ENCODE measurements around the gene MRPS25. TPM values are rescaled to one million over a fixed set of nuclear protein-coding genes. Genes with fewer than 3 reads are reported as not detected.
A peak's percentile ranks its signal among the peaks of the same experiment; 100 is the strongest.

Gene MRPS25
- total and polyA plus RNA-seq, 11 donors = 80.9 to 173 (median 95.2) TPM

DNA sequence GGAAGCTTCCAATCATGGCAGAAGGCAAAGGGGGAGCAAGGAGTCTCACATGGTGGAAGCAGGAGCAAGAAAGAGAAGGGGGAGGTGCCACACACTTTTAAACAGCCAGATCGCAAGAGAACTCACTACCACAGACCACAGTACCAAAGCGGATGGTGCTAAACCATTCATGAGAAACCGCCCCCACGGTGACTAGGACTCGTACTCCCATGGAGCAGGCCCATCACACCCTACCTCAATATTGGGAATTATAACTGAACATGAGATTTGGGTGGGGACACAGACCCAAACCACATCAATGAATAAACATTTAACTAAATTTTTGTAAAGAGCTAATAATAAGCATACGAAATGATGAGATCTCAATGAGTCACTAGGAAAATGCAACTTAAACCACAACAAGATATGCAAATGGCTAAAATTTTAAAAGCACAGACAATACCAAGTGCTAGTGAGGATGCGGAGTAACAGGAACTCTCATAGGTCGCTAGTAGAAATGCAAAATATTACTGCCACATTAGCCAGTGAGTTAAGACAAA lies 10.0 kb downstream of the MRPS25 start:
- intact Hi-C loops (cut with DNase I) = loop anchor here in 1 of 10 donors (10.0 kb wide), 1 partner anchor 120 kb away; no protein-coding TSS in a partner anchor
- no peak overlapping the region for H3K4me3 ChIP-seq
- DNase-seq = no peak
- H3K4me1 ChIP-seq = peaks cover 0 to 21% (median 0%) of the 10 kb centered on the region in 12 donors
- peaks cover 0 to 6% (median 0%) of the 10 kb centered on the region in 12 donors for H3K9me3 ChIP-seq
- no peaks in the 10 kb centered on the region for H3K27me3 ChIP-seq
- H3K36me3 ChIP-seq = peaks cover 0 to 78% (median 63%) of the 10 kb centered on the region in 9 donors
- WGBS, 4 donors = 94 to 97% (median 96%) methylated on average over 8 of the region's 8 CpGs
- ATAC-seq = no peak
- TF ChIP-seq, protein P1, sequence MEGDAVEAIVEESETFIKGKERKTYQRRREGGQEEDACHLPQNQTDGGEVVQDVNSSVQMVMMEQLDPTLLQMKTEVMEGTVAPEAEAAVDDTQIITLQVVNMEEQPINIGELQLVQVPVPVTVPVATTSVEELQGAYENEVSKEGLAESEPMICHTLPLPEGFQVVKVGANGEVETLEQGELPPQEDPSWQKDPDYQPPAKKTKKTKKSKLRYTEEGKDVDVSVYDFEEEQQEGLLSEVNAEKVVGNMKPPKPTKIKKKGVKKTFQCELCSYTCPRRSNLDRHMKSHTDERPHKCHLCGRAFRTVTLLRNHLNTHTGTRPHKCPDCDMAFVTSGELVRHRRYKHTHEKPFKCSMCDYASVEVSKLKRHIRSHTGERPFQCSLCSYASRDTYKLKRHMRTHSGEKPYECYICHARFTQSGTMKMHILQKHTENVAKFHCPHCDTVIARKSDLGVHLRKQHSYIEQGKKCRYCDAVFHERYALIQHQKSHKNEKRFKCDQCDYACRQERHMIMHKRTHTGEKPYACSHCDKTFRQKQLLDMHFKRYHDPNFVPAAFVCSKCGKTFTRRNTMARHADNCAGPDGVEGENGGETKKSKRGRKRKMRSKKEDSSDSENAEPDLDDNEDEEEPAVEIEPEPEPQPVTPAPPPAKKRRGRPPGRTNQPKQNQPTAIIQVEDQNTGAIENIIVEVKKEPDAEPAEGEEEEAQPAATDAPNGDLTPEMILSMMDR (IDR thresholded peaks at IDR 0.05) = no peak
- no peak for TF ChIP-seq POLR2A (IDR thresholded peaks at IDR 0.05)
- no peak overlapping the region for H3K27ac ChIP-seq

- peaks cover 0 to 6% (median 0%) of the 10 kb centered on the region in 12 donors for H3K9me3 ChIP-seq
- ATAC-seq = no peak
- no peak for TF ChIP-seq POLR2A (IDR thresholded peaks at IDR 0.05)
- TF ChIP-seq, protein P1 (IDR thresholded peaks at IDR 0.05) = no peak
- H3K27me3 ChIP-seq = no peaks in the 10 kb centered on the region
- peaks cover 0 to 17% (median 0%) of the 10 kb centered on the region in 12 donors for H3K4me1 ChIP-seq
- H3K36me3 ChIP-seq = peaks cover under 1 to 80% (median 68%) of the 10 kb centered on the region in 9 donors
- H3K4me3 ChIP-seq = no peak overlapping the region
- intact Hi-C loops (cut with DNase I) = loop anchor here in 2 of 10 donors (5.0 to 10.0 kb wide), 2 partner anchors 106 to 119 kb away; partner anchors contain the start of gene NR2C2 (in 1 of the 2)
- DNase-seq = no peak
- WGBS, 4 donors = 96 to 99% (median 97%) methylated on average over 4 of the region's 4 CpGs
- H3K27ac ChIP-seq = no peak overlapping the region
Measured at GRCh38 chr3:15053541-15053940, 11.6 kb downstream of the MRPS25 start.

- Histone ChIP-seq H3K9me3 (peaks cover 0 to 6% (median 0%) of the 10 kb centered on the region in 12 donors), H3K4me3 (no peak overlapping the region), H3K36me3 (peaks cover 0 to 80% (median 70%) of the 10 kb centered on the region in 9 donors), H3K27me3 (no peaks in the 10 kb centered on the region), H3K27ac (no peak overlapping the region), H3K4me1 (peaks cover 0 to 17% (median 0%) of the 10 kb centered on the region in 12 donors)
- no peak for TF ChIP-seq POLR2A (IDR thresholded peaks at IDR 0.05)
- TF ChIP-seq, protein P1 (IDR thresholded peaks at IDR 0.05) = no peak
- DNase-seq = no peak
- peak in 1 of 4 donors; percentile 13 for ATAC-seq
- 81 to 92% (median 83%) methylated on average over 14 of the region's 14 CpGs for WGBS, 4 donors
- intact Hi-C loops (cut with DNase I) = loop anchor here in 2 of 10 donors (5.0 to 10.0 kb wide), 2 partner anchors 105 to 118 kb away; partner anchors contain the start of gene NR2C2 (in 1 of the 2)
Measured at GRCh38 chr3:15052335-15053242, 12.5 kb downstream of the MRPS25 start.

GRCh38 chr3:15051531-15051930 lies 13.6 kb downstream of the MRPS25 start:
- intact Hi-C loops (cut with DNase I) = loop anchor here in 2 of 10 donors (5.0 to 10.0 kb wide), 2 partner anchors 104 to 117 kb away; partner anchors contain the start of gene NR2C2 (in 1 of the 2)
- DNase-seq (no peak), ATAC-seq (peak; percentile 72 to 83 (median 74))
- Histone ChIP-seq H3K4me3 (no peak overlapping the region), H3K27ac (no peak overlapping the region), H3K9me3 (peaks cover 0 to 6% (median 0%) of the 10 kb centered on the region in 12 donors), H3K27me3 (no peaks in the 10 kb centered on the region), H3K36me3 (peaks cover 0 to 80% (median 70%) of the 10 kb centered on the region in 9 donors), H3K4me1 (peaks cover 0 to 17% (median 0%) of the 10 kb centered on the region in 12 donors)
- TF ChIP-seq, protein P1 (IDR thresholded peaks at IDR 0.05) = peak in 11 of 12 donors; percentile 15 to 53 (median 39)
- TF ChIP-seq POLR2A (IDR thresholded peaks at IDR 0.05) = no peak
- 43 to 78% (median 72%) methylated on average over 1 of the region's 1 CpG for WGBS, 4 donors
